ENCODE measurements around the gene SYTL5. TPM values are rescaled to one million over a fixed set of nuclear protein-coding genes. Genes with fewer than 3 reads are reported as not detected.
A peak's percentile ranks its signal among the peaks of the same experiment; 100 is the strongest.

The SYTL5 gene
- total RNA-seq, 1 donor from 2014 or later = 8.4 TPM

DNA sequence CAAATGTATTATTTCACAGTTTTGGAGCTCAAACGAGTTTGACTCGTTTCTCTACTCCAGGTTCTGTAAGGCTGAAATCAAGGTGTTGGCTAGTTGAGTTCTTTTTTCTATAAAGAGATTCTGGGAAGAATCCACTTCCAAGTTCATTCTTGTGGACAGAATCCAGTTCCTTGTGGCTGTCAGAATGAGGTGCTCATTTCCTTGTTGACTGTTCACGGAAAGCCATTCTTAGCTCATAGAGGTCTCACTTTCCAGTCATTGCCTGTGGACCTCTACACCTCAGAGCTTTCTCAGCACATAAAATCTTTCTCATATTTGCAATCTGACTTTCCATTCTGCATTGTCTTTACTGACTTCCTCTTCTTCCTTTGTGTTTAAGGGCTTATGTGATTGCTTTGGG is 62.9 kb downstream of the SYTL5 start:
- no peak for DNase-seq (ENCODE audit: low read depth)
- no peak overlapping the region for H3K4me2 ChIP-seq (ENCODE audit: low read length)
- H3K4me3 Mint-ChIP-seq (ENCODE audit: unreplicated experiment) = no peak overlapping the region
- no peaks in the 10 kb centered on the region for H3K79me2 ChIP-seq (ENCODE audit: insufficient read depth, low read length)
- no peak overlapping the region for H3K27ac Mint-ChIP-seq (ENCODE audit: unreplicated experiment)
- H3K4me1 Mint-ChIP-seq (ENCODE audit: low read depth, unreplicated experiment) = no peaks in the 10 kb centered on the region
- H2AFZ ChIP-seq (ENCODE audit: low read depth, low read length) = no peak overlapping the region
- H3K36me3 Mint-ChIP-seq (ENCODE audit: low read depth, unreplicated experiment) = no peaks in the 10 kb centered on the region
- H3K4me3 ChIP-seq (ENCODE audit: insufficient read depth, low read depth, low read length) = no peak overlapping the region
- no peaks in the 10 kb centered on the region for H3K4me1 ChIP-seq (ENCODE audit: insufficient read depth, low read length)
- H3K27me3 ChIP-seq (ENCODE audit: insufficient read depth, low read length) = no peaks in the 10 kb centered on the region
- H3K9me3 Mint-ChIP-seq (ENCODE audit: unreplicated experiment) = peaks cover 6% of the 10 kb centered on the region
- H3K27ac ChIP-seq (ENCODE audit: low read depth, low read length) = no peak overlapping the region
- no peaks in the 10 kb centered on the region for H3K27me3 Mint-ChIP-seq (ENCODE audit: low read depth, unreplicated experiment)
- FAIRE-seq = peak; percentile 54
- H3K36me3 ChIP-seq (ENCODE audit: insufficient read depth, low read length) = no peaks in the 10 kb centered on the region
- no peak overlapping the region for H3K9ac ChIP-seq (ENCODE audit: low read length)
- no peaks in the 10 kb centered on the region for H4K20me1 ChIP-seq (ENCODE audit: insufficient read depth, low read length)
- no peaks in the 10 kb centered on the region for H3K9me3 ChIP-seq (ENCODE audit: insufficient read depth, low read depth, low read length)
- no peak for TF ChIP-seq EZH2 (IDR thresholded peaks at IDR 0.05; ENCODE audit: insufficient read depth, low read length)
- TF ChIP-seq CTCF (IDR thresholded peaks at IDR 0.05; ENCODE audit: insufficient read depth, low read depth, low read length) = no peak

GRCh38 chrX:38069991-38070390 is 63.6 kb downstream of the SYTL5 start:
- Histone ChIP-seq H3K27me3 (ENCODE audit: insufficient read depth, low read length) (no peaks in the 10 kb centered on the region), H3K36me3 (ENCODE audit: insufficient read depth, low read length) (no peaks in the 10 kb centered on the region), H3K4me1 (ENCODE audit: insufficient read depth, low read length) (no peaks in the 10 kb centered on the region), H4K20me1 (ENCODE audit: insufficient read depth, low read length) (no peaks in the 10 kb centered on the region), H2AFZ (ENCODE audit: low read depth, low read length) (no peak overlapping the region), H3K9ac (ENCODE audit: low read length) (no peak overlapping the region), H3K9me3 (ENCODE audit: insufficient read depth, low read depth, low read length) (no peaks in the 10 kb centered on the region), H3K27ac (ENCODE audit: low read depth, low read length) (no peak overlapping the region), H3K4me3 (ENCODE audit: insufficient read depth, low read depth, low read length) (no peak overlapping the region), H3K4me2 (ENCODE audit: low read length) (no peak overlapping the region), H3K79me2 (ENCODE audit: insufficient read depth, low read length) (no peaks in the 10 kb centered on the region)
- TF ChIP-seq EZH2 (IDR thresholded peaks at IDR 0.05; ENCODE audit: insufficient read depth, low read length) (no peak), CTCF (IDR thresholded peaks at IDR 0.05; ENCODE audit: insufficient read depth, low read depth, low read length) (no peak)
- Mint-ChIP-seq H3K4me1 (ENCODE audit: low read depth, unreplicated experiment) (no peaks in the 10 kb centered on the region), H3K4me3 (ENCODE audit: unreplicated experiment) (no peak overlapping the region), H3K36me3 (ENCODE audit: low read depth, unreplicated experiment) (no peaks in the 10 kb centered on the region), H3K27ac (ENCODE audit: unreplicated experiment) (no peak overlapping the region), H3K27me3 (ENCODE audit: low read depth, unreplicated experiment) (no peaks in the 10 kb centered on the region), H3K9me3 (ENCODE audit: unreplicated experiment) (peaks cover 6% of the 10 kb centered on the region)
- DNase-seq (ENCODE audit: low read depth) (no peak), FAIRE-seq (no peak)

GRCh38 chrX:38079463-38079862 is 73.1 kb downstream of the SYTL5 start:
- Mint-ChIP-seq H3K9me3 (ENCODE audit: unreplicated experiment) (no peaks in the 10 kb centered on the region), H3K36me3 (ENCODE audit: low read depth, unreplicated experiment) (no peaks in the 10 kb centered on the region), H3K27me3 (ENCODE audit: low read depth, unreplicated experiment) (no peaks in the 10 kb centered on the region), H3K4me1 (ENCODE audit: low read depth, unreplicated experiment) (no peaks in the 10 kb centered on the region), H3K27ac (ENCODE audit: unreplicated experiment) (no peak overlapping the region), H3K4me3 (ENCODE audit: unreplicated experiment) (no peak overlapping the region)
- Histone ChIP-seq H3K79me2 (ENCODE audit: insufficient read depth, low read length) (no peaks in the 10 kb centered on the region), H3K27me3 (ENCODE audit: insufficient read depth, low read length) (no peaks in the 10 kb centered on the region), H4K20me1 (ENCODE audit: insufficient read depth, low read length) (no peaks in the 10 kb centered on the region), H3K4me1 (ENCODE audit: insufficient read depth, low read length) (peaks cover 10% of the 10 kb centered on the region), H3K4me3 (ENCODE audit: insufficient read depth, low read depth, low read length) (no peak overlapping the region), H3K36me3 (ENCODE audit: insufficient read depth, low read length) (no peaks in the 10 kb centered on the region), H2AFZ (ENCODE audit: low read depth, low read length) (no peak overlapping the region), H3K27ac (ENCODE audit: low read depth, low read length) (no peak overlapping the region), H3K4me2 (ENCODE audit: low read length) (no peak overlapping the region), H3K9me3 (ENCODE audit: insufficient read depth, low read depth, low read length) (no peaks in the 10 kb centered on the region), H3K9ac (ENCODE audit: low read length) (no peak overlapping the region)
- TF ChIP-seq CTCF (IDR thresholded peaks at IDR 0.05; ENCODE audit: insufficient read depth, low read depth, low read length) = no peak
- no peak for TF ChIP-seq EZH2 (IDR thresholded peaks at IDR 0.05; ENCODE audit: insufficient read depth, low read length)
- FAIRE-seq = peak; percentile 5
- no peak for DNase-seq (ENCODE audit: low read depth)
